ENCODE results near the gene PIEZO2. TPM values are rescaled to one million over a fixed set of nuclear protein-coding genes. Genes with fewer than 3 reads are reported as not detected.
"Not testable (repeated sequence)": the region's sequence is repeated elsewhere in the genome, so short reads cannot be mapped to it uniquely, and the experiment has no call there.

PIEZO2 gene
- total RNA-seq, 1 experiment from 2014 or later: not detected

- not testable (repeated sequence) for H3K9ac ChIP-seq (ENCODE audit: low read length); H3K4me3 ChIP-seq (ENCODE audit: low read length); H3K27me3 ChIP-seq (ENCODE audit: low read length); H3K27ac ChIP-seq (ENCODE audit: low read length); H2AFZ ChIP-seq (ENCODE audit: low read length); H3K4me1 ChIP-seq (ENCODE audit: low read length); H3K36me3 ChIP-seq (ENCODE audit: insufficient read depth, low read length); H3K9me2 ChIP-seq (replicated peaks; ENCODE audit: insufficient read depth, low read length); DNase-seq; H3K9me3 ChIP-seq (ENCODE audit: low read length); H4K20me1 ChIP-seq (ENCODE audit: insufficient read depth, low read depth, low read length); H3K79me2 ChIP-seq (ENCODE audit: low read length); H3K4me2 ChIP-seq (ENCODE audit: low read depth, low read length, poor library complexity, severe bottlenecking)
Observed at GRCh38 chr18:11174179-11174578, 24.8 kb upstream of the PIEZO2 start.

- Histone ChIP-seq H3K79me2 (ENCODE audit: low read length) (no peaks in the 10 kb centered on the region), H3K9me2 (replicated peaks; ENCODE audit: insufficient read depth, low read length) (no peaks in the 10 kb centered on the region), H3K9me3 (ENCODE audit: low read length) (no peaks in the 10 kb centered on the region), H3K4me2 (ENCODE audit: low read depth, low read length, poor library complexity, severe bottlenecking) (no peak overlapping the region), H3K36me3 (ENCODE audit: insufficient read depth, low read length) (no peaks in the 10 kb centered on the region), H2AFZ (ENCODE audit: low read length) (no peak overlapping the region), H3K4me1 (ENCODE audit: low read length) (no peaks in the 10 kb centered on the region), H4K20me1 (ENCODE audit: insufficient read depth, low read depth, low read length) (no peaks in the 10 kb centered on the region), H3K4me3 (ENCODE audit: low read length) (no peak overlapping the region), H3K27me3 (ENCODE audit: low read length) (no peaks in the 10 kb centered on the region), H3K27ac (ENCODE audit: low read length) (no peak overlapping the region), H3K9ac (ENCODE audit: low read length) (no peak overlapping the region)
- DNase-seq: no peak
Observed at GRCh38 chr18:11167778-11168177, 18.4 kb upstream of the PIEZO2 start.

DNA sequence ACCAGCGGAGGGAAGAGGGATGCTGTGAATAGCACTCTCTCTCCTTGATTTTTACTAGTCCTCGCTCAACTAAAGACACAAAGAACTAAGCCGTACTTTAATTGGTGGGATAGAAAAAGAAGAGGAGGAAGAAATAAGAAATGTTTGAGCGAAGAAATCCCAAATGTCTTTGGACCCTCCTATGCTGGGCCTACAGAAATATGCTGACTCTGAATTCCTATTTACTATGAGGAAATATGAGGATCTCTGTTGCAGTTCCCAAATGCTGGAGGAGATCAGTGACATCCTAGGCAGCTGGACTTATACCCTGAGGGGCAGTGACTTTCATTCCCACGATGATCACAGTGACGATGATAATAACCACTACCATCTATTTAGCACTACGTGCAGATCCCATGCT is 16.6 kb upstream of the PIEZO2 start:
- Histone ChIP-seq H3K9me3 (ENCODE audit: low read length) (no peaks in the 10 kb centered on the region), H3K9me2 (replicated peaks; ENCODE audit: insufficient read depth, low read length) (no peaks in the 10 kb centered on the region), H3K27ac (ENCODE audit: low read length) (no peak overlapping the region), H3K9ac (ENCODE audit: low read length) (no peak overlapping the region), H3K27me3 (ENCODE audit: low read length) (no peaks in the 10 kb centered on the region), H3K4me2 (ENCODE audit: low read depth, low read length, poor library complexity, severe bottlenecking) (no peak overlapping the region), H2AFZ (ENCODE audit: low read length) (no peak overlapping the region), H3K4me3 (ENCODE audit: low read length) (no peak overlapping the region), H4K20me1 (ENCODE audit: insufficient read depth, low read depth, low read length) (no peaks in the 10 kb centered on the region), H3K36me3 (ENCODE audit: insufficient read depth, low read length) (no peaks in the 10 kb centered on the region), H3K4me1 (ENCODE audit: low read length) (no peaks in the 10 kb centered on the region), H3K79me2 (ENCODE audit: low read length) (no peaks in the 10 kb centered on the region)
- no peak for DNase-seq

GRCh38 chr18:11165138-11165537 is 15.8 kb upstream of the PIEZO2 start:
- no peak for DNase-seq
- no peaks in the 10 kb centered on the region for H3K79me2 ChIP-seq (ENCODE audit: low read length)
- no peaks in the 10 kb centered on the region for H4K20me1 ChIP-seq (ENCODE audit: insufficient read depth, low read depth, low read length)
- H3K36me3 ChIP-seq (ENCODE audit: insufficient read depth, low read length): no peaks in the 10 kb centered on the region
- H3K9ac ChIP-seq (ENCODE audit: low read length): no peak overlapping the region
- no peaks in the 10 kb centered on the region for H3K4me1 ChIP-seq (ENCODE audit: low read length)
- H3K4me3 ChIP-seq (ENCODE audit: low read length): no peak overlapping the region
- H3K4me2 ChIP-seq (ENCODE audit: low read depth, low read length, poor library complexity, severe bottlenecking): no peak overlapping the region
- no peak overlapping the region for H2AFZ ChIP-seq (ENCODE audit: low read length)
- H3K9me3 ChIP-seq (ENCODE audit: low read length): no peaks in the 10 kb centered on the region
- H3K27ac ChIP-seq (ENCODE audit: low read length): no peak overlapping the region
- no peaks in the 10 kb centered on the region for H3K27me3 ChIP-seq (ENCODE audit: low read length)
- no peaks in the 10 kb centered on the region for H3K9me2 ChIP-seq (replicated peaks; ENCODE audit: insufficient read depth, low read length)

DNA sequence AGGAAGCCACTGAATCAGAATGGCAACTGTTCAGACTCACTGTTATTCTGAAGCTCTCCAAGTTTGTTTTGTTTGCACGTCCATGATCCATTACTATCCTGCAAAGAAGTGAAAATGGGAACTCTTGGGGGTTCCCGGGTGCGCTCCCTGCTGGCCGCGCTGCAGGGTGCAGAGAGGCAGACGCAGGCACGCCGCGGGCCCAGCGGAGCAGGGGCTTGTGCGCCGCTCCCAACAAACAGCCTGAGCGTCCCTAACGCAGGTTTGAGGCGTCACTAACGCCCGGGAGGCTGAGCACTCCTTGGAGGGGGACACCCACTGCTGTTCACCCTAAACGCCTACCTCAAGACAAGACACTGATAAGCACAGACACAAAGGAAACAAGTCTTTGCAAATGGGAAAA is 14.3 kb upstream of the PIEZO2 start:
- no peak overlapping the region for H2AFZ ChIP-seq (ENCODE audit: low read length)
- no peak overlapping the region for H3K9ac ChIP-seq (ENCODE audit: low read length)
- no peaks in the 10 kb centered on the region for H3K79me2 ChIP-seq (ENCODE audit: low read length)
- no peaks in the 10 kb centered on the region for H3K9me2 ChIP-seq (replicated peaks; ENCODE audit: insufficient read depth, low read length)
- H3K36me3 ChIP-seq (ENCODE audit: insufficient read depth, low read length): no peaks in the 10 kb centered on the region
- H3K27me3 ChIP-seq (ENCODE audit: low read length): no peaks in the 10 kb centered on the region
- no peak for DNase-seq
- H3K4me2 ChIP-seq (ENCODE audit: low read depth, low read length, poor library complexity, severe bottlenecking): no peak overlapping the region
- H3K9me3 ChIP-seq (ENCODE audit: low read length): no peaks in the 10 kb centered on the region
- H3K4me3 ChIP-seq (ENCODE audit: low read length): no peak overlapping the region
- H4K20me1 ChIP-seq (ENCODE audit: insufficient read depth, low read depth, low read length): no peaks in the 10 kb centered on the region
- no peaks in the 10 kb centered on the region for H3K4me1 ChIP-seq (ENCODE audit: low read length)
- no peak overlapping the region for H3K27ac ChIP-seq (ENCODE audit: low read length)

DNA sequence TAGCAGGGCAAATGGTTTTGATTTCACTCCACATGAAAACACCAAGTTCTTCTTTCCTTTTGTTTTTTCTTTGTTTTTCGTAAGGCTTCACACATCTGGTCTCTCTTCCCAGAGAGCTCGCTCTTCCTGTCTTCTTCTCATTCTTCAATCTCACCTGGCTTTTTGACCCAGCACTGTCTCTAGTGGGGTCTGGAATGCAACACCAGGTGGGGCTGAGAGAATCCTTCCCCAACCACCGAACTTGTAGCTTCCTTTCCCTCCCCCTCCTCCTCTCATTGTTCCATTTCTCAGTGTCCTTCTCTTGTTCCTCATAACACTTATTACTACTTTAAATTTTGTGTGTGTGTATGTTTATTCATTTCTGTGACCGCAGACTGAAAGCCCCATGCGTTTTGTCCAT is 13.5 kb upstream of the PIEZO2 start:
- Histone ChIP-seq H3K4me2 (ENCODE audit: low read depth, low read length, poor library complexity, severe bottlenecking) (no peak overlapping the region), H3K4me3 (ENCODE audit: low read length) (no peak overlapping the region), H3K9me2 (replicated peaks; ENCODE audit: insufficient read depth, low read length) (no peaks in the 10 kb centered on the region), H3K27ac (ENCODE audit: low read length) (no peak overlapping the region), H3K9me3 (ENCODE audit: low read length) (no peaks in the 10 kb centered on the region), H4K20me1 (ENCODE audit: insufficient read depth, low read depth, low read length) (no peaks in the 10 kb centered on the region), H3K9ac (ENCODE audit: low read length) (no peak overlapping the region), H3K4me1 (ENCODE audit: low read length) (no peaks in the 10 kb centered on the region), H3K79me2 (ENCODE audit: low read length) (no peaks in the 10 kb centered on the region), H2AFZ (ENCODE audit: low read length) (no peak overlapping the region), H3K27me3 (ENCODE audit: low read length) (no peaks in the 10 kb centered on the region), H3K36me3 (ENCODE audit: insufficient read depth, low read length) (no peaks in the 10 kb centered on the region)
- DNase-seq: no peak

- Histone ChIP-seq H2AFZ (ENCODE audit: low read length) (no peak overlapping the region), H3K27me3 (ENCODE audit: low read length) (no peaks in the 10 kb centered on the region), H4K20me1 (ENCODE audit: insufficient read depth, low read depth, low read length) (no peaks in the 10 kb centered on the region), H3K4me3 (ENCODE audit: low read length) (no peak overlapping the region), H3K36me3 (ENCODE audit: insufficient read depth, low read length) (no peaks in the 10 kb centered on the region), H3K79me2 (ENCODE audit: low read length) (no peaks in the 10 kb centered on the region), H3K9ac (ENCODE audit: low read length) (no peak overlapping the region), H3K27ac (ENCODE audit: low read length) (no peak overlapping the region), H3K9me3 (ENCODE audit: low read length) (no peaks in the 10 kb centered on the region), H3K9me2 (replicated peaks; ENCODE audit: insufficient read depth, low read length) (no peaks in the 10 kb centered on the region), H3K4me2 (ENCODE audit: low read depth, low read length, poor library complexity, severe bottlenecking) (no peak overlapping the region), H3K4me1 (ENCODE audit: low read length) (no peaks in the 10 kb centered on the region)
- DNase-seq: no peak
Observed at GRCh38 chr18:11162462-11162861, 13.1 kb upstream of the PIEZO2 start.

DNA sequence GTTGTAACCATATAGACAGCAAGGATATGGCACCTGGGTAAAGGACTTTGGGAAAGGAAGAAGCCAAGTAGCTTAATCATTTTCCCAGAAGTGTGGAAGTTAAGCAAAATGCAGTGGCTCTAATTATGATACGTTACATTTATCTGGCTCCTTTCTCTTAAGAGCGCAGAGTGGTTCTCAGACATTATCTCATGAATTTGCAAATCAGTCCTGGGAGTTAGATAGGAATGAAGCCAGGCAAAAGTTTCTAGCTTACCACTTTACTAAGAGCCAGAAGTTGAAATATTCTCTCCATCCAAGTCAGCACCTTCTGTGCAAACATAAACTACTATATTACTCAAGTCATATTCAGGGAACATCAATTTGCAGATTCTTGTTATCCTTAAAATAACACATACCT is 10.9 kb upstream of the PIEZO2 start:
- Histone ChIP-seq H4K20me1 (ENCODE audit: insufficient read depth, low read depth, low read length) (no peaks in the 10 kb centered on the region), H3K4me3 (ENCODE audit: low read length) (no peak overlapping the region), H3K9ac (ENCODE audit: low read length) (no peak overlapping the region), H3K9me2 (replicated peaks; ENCODE audit: insufficient read depth, low read length) (no peaks in the 10 kb centered on the region), H3K27ac (ENCODE audit: low read length) (no peak overlapping the region), H2AFZ (ENCODE audit: low read length) (no peak overlapping the region), H3K36me3 (ENCODE audit: insufficient read depth, low read length) (no peaks in the 10 kb centered on the region), H3K4me1 (ENCODE audit: low read length) (no peaks in the 10 kb centered on the region), H3K79me2 (ENCODE audit: low read length) (no peaks in the 10 kb centered on the region), H3K9me3 (ENCODE audit: low read length) (no peaks in the 10 kb centered on the region), H3K27me3 (ENCODE audit: low read length) (no peaks in the 10 kb centered on the region), H3K4me2 (ENCODE audit: low read depth, low read length, poor library complexity, severe bottlenecking) (no peak overlapping the region)
- no peak for DNase-seq

DNA sequence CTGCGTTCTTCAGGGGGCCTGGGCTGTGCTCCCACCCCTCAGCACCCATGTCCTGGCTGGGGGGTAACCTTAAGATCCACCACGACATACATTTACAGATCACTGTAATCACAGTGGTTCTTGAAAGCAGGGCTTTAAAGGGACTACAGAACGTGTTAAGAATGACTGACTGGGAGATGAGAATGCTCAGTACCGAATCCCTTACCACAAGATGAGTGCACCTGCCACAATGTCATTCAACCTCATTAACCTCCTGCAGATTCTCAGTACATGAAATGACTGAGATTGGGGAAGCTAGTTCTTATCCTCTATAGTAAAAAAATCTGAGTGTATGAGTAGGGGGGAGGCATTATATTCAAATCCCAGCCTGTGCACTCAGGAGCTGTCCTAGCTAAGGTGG is 10.5 kb upstream of the PIEZO2 start:
- no peaks in the 10 kb centered on the region for H3K36me3 ChIP-seq (ENCODE audit: insufficient read depth, low read length)
- no peaks in the 10 kb centered on the region for H3K4me1 ChIP-seq (ENCODE audit: low read length)
- no peaks in the 10 kb centered on the region for H3K9me3 ChIP-seq (ENCODE audit: low read length)
- no peak overlapping the region for H3K4me3 ChIP-seq (ENCODE audit: low read length)
- no peak for DNase-seq
- no peaks in the 10 kb centered on the region for H4K20me1 ChIP-seq (ENCODE audit: insufficient read depth, low read depth, low read length)
- H3K27ac ChIP-seq (ENCODE audit: low read length): no peak overlapping the region
- H3K79me2 ChIP-seq (ENCODE audit: low read length): no peaks in the 10 kb centered on the region
- no peak overlapping the region for H2AFZ ChIP-seq (ENCODE audit: low read length)
- no peaks in the 10 kb centered on the region for H3K9me2 ChIP-seq (replicated peaks; ENCODE audit: insufficient read depth, low read length)
- H3K27me3 ChIP-seq (ENCODE audit: low read length): no peaks in the 10 kb centered on the region
- H3K4me2 ChIP-seq (ENCODE audit: low read depth, low read length, poor library complexity, severe bottlenecking): no peak overlapping the region
- H3K9ac ChIP-seq (ENCODE audit: low read length): no peak overlapping the region
